GM19328 (cell line): ENCODE measurements around the gene DMD.

Experiments used
- ATAC-seq: cut with Tn5 transposase; IDR thresholded peaks from one replicate; pipeline ENCODE4 v1.9.1; 2021; ENCODE audit warnings: mild to moderate bottlenecking, moderate library complexity; ENCODE audit not compliant: unreplicated experiment

The DMD gene

GRCh38 chrX:31269914-31270313, 1941.4 kb downstream of the DMD start:
- ATAC-seq, result no peak

GRCh38 chrX:31268359-31268758, 1943.0 kb downstream of the DMD start:
- ATAC-seq, result no peak

- ATAC-seq, result peak; percentile 84
Observed at GRCh38 chrX:31266203-31267076, 1944.9 kb downstream of the DMD start.

GRCh38 chrX:31265383-31265782, 1946.0 kb downstream of the DMD start:
- no peak for ATAC-seq

GRCh38 chrX:31260351-31260750, 1951.0 kb downstream of the DMD start:
- ATAC-seq, result no peak

- no peak for ATAC-seq
Observed at GRCh38 chrX:31258166-31258565, 1953.2 kb downstream of the DMD start.

GRCh38 chrX:31255310-31256033, 1955.9 kb downstream of the DMD start:
- no peak for ATAC-seq

- no peak for ATAC-seq
Observed at GRCh38 chrX:31252133-31252532, 1959.2 kb downstream of the DMD start.

GRCh38 chrX:31251336-31251735, 1960.0 kb downstream of the DMD start:
- no peak for ATAC-seq

- no peak for ATAC-seq
Observed at GRCh38 chrX:31245714-31246113, 1965.6 kb downstream of the DMD start.

GRCh38 chrX:31243804-31244203, 1967.5 kb downstream of the DMD start:
- ATAC-seq, result no peak

GRCh38 chrX:31240982-31241381, 1970.4 kb downstream of the DMD start:
- no peak for ATAC-seq

- ATAC-seq, result no peak
Observed at GRCh38 chrX:31237189-31237588, 1974.2 kb downstream of the DMD start.

GRCh38 chrX:31236231-31236630, 1975.1 kb downstream of the DMD start:
- no peak for ATAC-seq

GRCh38 chrX:31233941-31234496, 1977.3 kb downstream of the DMD start:
- ATAC-seq, result no peak

- ATAC-seq, result no peak
Observed at GRCh38 chrX:31232506-31232905, 1978.8 kb downstream of the DMD start.

- ATAC-seq, result peak; percentile 80
Observed at GRCh38 chrX:31228909-31229308, 1982.4 kb downstream of the DMD start.

- no peak for ATAC-seq
Observed at GRCh38 chrX:31228415-31228832, 1982.9 kb downstream of the DMD start.

- ATAC-seq, result no peak
Observed at GRCh38 chrX:31227250-31227649, 1984.1 kb downstream of the DMD start.

- ATAC-seq, result no peak
Observed at GRCh38 chrX:31225819-31226218, 1985.5 kb downstream of the DMD start.

- no peak for ATAC-seq
Observed at GRCh38 chrX:31224381-31225012, 1986.9 kb downstream of the DMD start.
